Trophoblast cell (in vitro differentiated cells and primary cell): ENCODE measurements around the gene COL18A1.

ENCODE experiments used
- DNase-seq, 2 donors: peaks; one replicate each; pipeline ENCODE4 v3.0.0-alpha.2; 2016
- H2AFZ ChIP-seq: 2 replicates; pipeline ENCODE4 v1.6.1; 2013; ENCODE audit warnings: low read length, moderate library complexity, mild to moderate bottlenecking; ENCODE audit not compliant: insufficient read depth, poor library complexity
- H2AK5ac ChIP-seq: 2 replicates; pipeline ENCODE4 v1.6.1; 2013; ENCODE audit warnings: mild to moderate bottlenecking, low read length
- H2BK120ac ChIP-seq: 2 replicates; pipeline ENCODE4 v1.6.1; 2013; ENCODE audit warnings: low read length, mild to moderate bottlenecking, moderate library complexity; ENCODE audit not compliant: insufficient read depth, poor library complexity
- H2BK12ac ChIP-seq: 2 replicates; pipeline ENCODE4 v1.6.1; 2013; ENCODE audit warnings: mild to moderate bottlenecking, low read length, moderate library complexity
- H2BK5ac ChIP-seq: 2 replicates; pipeline ENCODE4 v1.6.1; 2013; ENCODE audit warnings: low read length, low read depth, moderate library complexity, mild to moderate bottlenecking; ENCODE audit not compliant: poor library complexity
- H3K14ac ChIP-seq: 2 replicates; pipeline ENCODE4 v1.6.1; 2013; ENCODE audit warnings: mild to moderate bottlenecking, low read length
- H3K18ac ChIP-seq: 2 replicates; pipeline ENCODE4 v1.6.1; 2013; ENCODE audit warnings: mild to moderate bottlenecking, low read length
- H3K23ac ChIP-seq: 2 replicates; pipeline ENCODE4 v1.6.1; 2013; ENCODE audit warnings: low read length
- H3K27ac ChIP-seq: 2 replicates; pipeline ENCODE4 v1.5.1; 2013; ENCODE audit warnings: low read depth, mild to moderate bottlenecking, inconsistent platforms, low read length, moderate library complexity
- H3K27me3 ChIP-seq: 2 replicates; pipeline ENCODE4 v1.6.1; 2013; ENCODE audit warnings: inconsistent platforms, mild to moderate bottlenecking, low read length, moderate library complexity; ENCODE audit not compliant: insufficient read depth
- H3K36me3 ChIP-seq, 2 experiments: 1 replicate in 1 of 2; 2 replicates in 1 of 2; pipeline ENCODE4 v1.6.1; 2013; ENCODE audit warnings: low read length in 2 of 2, mild to moderate bottlenecking in 2 of 2, moderate library complexity in 1 of 2; ENCODE audit not compliant: insufficient read depth in 2 of 2, control insufficient read depth in 1 of 2
- H3K4ac ChIP-seq: 2 replicates; pipeline ENCODE4 v1.6.1; 2013; ENCODE audit warnings: low read depth, mild to moderate bottlenecking, low read length, moderate library complexity
- H3K4me1 ChIP-seq, 2 experiments: 1 replicate in 1 of 2; 2 replicates in 1 of 2; pipeline ENCODE4 v1.6.1; 2013; ENCODE audit warnings: low read length in 2 of 2, mild to moderate bottlenecking in 2 of 2, moderate library complexity in 1 of 2; ENCODE audit not compliant: insufficient read depth in 2 of 2, control insufficient read depth in 1 of 2
- H3K4me2 ChIP-seq: 2 replicates; pipeline ENCODE4 v1.6.1; 2013; ENCODE audit warnings: inconsistent platforms, mild to moderate bottlenecking, low read length, moderate library complexity
- H3K4me3 ChIP-seq: 2 replicates; pipeline ENCODE4 v1.5.1; 2013; ENCODE audit warnings: mild to moderate bottlenecking, low read depth, low read length, inconsistent platforms
- H3K79me1 ChIP-seq: one replicate; pipeline ENCODE4 v1.6.1; 2013; ENCODE audit warnings: low read length
- H3K79me2 ChIP-seq: 2 replicates; pipeline ENCODE4 v1.6.1; 2013; ENCODE audit warnings: low read length, mild to moderate bottlenecking; ENCODE audit not compliant: control insufficient read depth, insufficient read depth, poor library complexity
- H3K9ac ChIP-seq: 2 replicates; pipeline ENCODE4 v1.6.1; 2013; ENCODE audit warnings: mild to moderate bottlenecking, low read length
- H3K9me3 ChIP-seq: 2 replicates; pipeline ENCODE4 v1.6.1; 2013; ENCODE audit warnings: low read depth, mild to moderate bottlenecking, control low read depth, inconsistent platforms, low read length; ENCODE audit not compliant: insufficient read depth
- H4K12ac ChIP-seq: 2 replicates; pipeline ENCODE4 v1.6.1; 2013; ENCODE audit warnings: low read depth, mild to moderate bottlenecking, low read length, moderate library complexity
- H4K8ac ChIP-seq: 2 replicates; pipeline ENCODE4 v1.6.1; 2013; ENCODE audit warnings: low read depth, mild to moderate bottlenecking, low read length, moderate library complexity
- H4K91ac ChIP-seq: one replicate; pipeline ENCODE4 v1.6.1; 2013; ENCODE audit warnings: low read depth, mild to moderate bottlenecking, low read length, moderate library complexity
- WGBS: extraction: QIAGEN DNeasy Blood & Tissue Kit; methylation state at CpG from one replicate; pipeline ENCODE4 v1.1.7; 2013; ENCODE audit warnings: missing lambda C conversion rate; ENCODE audit not compliant: insufficient read length, insufficient coverage; ENCODE audit errors: extremely low coverage; 5-methylcytosine and 5-hydroxymethylcytosine counted together

The COL18A1 gene

GRCh38 chr21:45451771-45452182 lies 46.8 kb downstream of the COL18A1 start:
- Histone ChIP-seq H2AK5ac (no peak overlapping the region), H3K9ac (no peak overlapping the region), H3K27ac (no peak overlapping the region), H2BK12ac (no peak overlapping the region), H3K4me2 (no peak overlapping the region), H3K9me3 (peaks cover 1% of the 10 kb centered on the region), H3K14ac (no peak overlapping the region), H3K4me1 (peaks cover 2 to 15% of the 10 kb centered on the region in 2 experiments), H2BK120ac (no peak overlapping the region), H3K4me3 (no peak overlapping the region), H4K12ac (no peak overlapping the region), H4K91ac (no peak overlapping the region), H3K79me2 (no peaks in the 10 kb centered on the region), H3K79me1 (no peaks in the 10 kb centered on the region), H2BK5ac (no peak overlapping the region), H4K8ac (no peak overlapping the region), H3K23ac (no peak overlapping the region), H3K27me3 (no peaks in the 10 kb centered on the region), H3K36me3 (peaks cover 14 to 22% of the 10 kb centered on the region in 2 experiments), H3K4ac (no peak overlapping the region), H2AFZ (no peak overlapping the region), H3K18ac (no peak overlapping the region)
- WGBS = no CpG with 5 or more reads among the region's 12 CpGs
- no peak for DNase-seq

- Histone ChIP-seq H3K36me3 (peaks cover 19 to 29% of the 10 kb centered on the region in 2 experiments), H3K4me3 (no peak overlapping the region), H3K14ac (no peak overlapping the region), H3K4me2 (no peak overlapping the region), H3K23ac (no peak overlapping the region), H3K18ac (no peak overlapping the region), H3K27ac (no peak overlapping the region), H3K9ac (no peak overlapping the region), H2BK5ac (no peak overlapping the region), H3K4me1 (peaks cover 2 to 15% of the 10 kb centered on the region in 2 experiments), H2AK5ac (no peak overlapping the region), H2BK12ac (no peak overlapping the region), H4K8ac (no peak overlapping the region), H3K79me2 (no peaks in the 10 kb centered on the region), H3K9me3 (no peaks in the 10 kb centered on the region), H3K79me1 (no peaks in the 10 kb centered on the region), H2AFZ (no peak overlapping the region), H2BK120ac (no peak overlapping the region), H4K91ac (no peak overlapping the region), H3K4ac (no peak overlapping the region), H3K27me3 (no peaks in the 10 kb centered on the region), H4K12ac (no peak overlapping the region)
- no peak for DNase-seq
- WGBS = no CpG with 5 or more reads among the region's 7 CpGs
Measured at GRCh38 chr21:45452696-45453307, 47.8 kb downstream of the COL18A1 start.

- H2AK5ac ChIP-seq = no peak overlapping the region
- H4K91ac ChIP-seq = no peak overlapping the region
- no CpG with 5 or more reads among the region's 13 CpGs for WGBS
- H3K14ac ChIP-seq = no peak overlapping the region
- no peak overlapping the region for H4K8ac ChIP-seq
- H2BK5ac ChIP-seq = no peak overlapping the region
- H3K27ac ChIP-seq = no peak overlapping the region
- no peak overlapping the region for H2AFZ ChIP-seq
- H3K9ac ChIP-seq = no peak overlapping the region
- H3K23ac ChIP-seq = no peak overlapping the region
- no peak overlapping the region for H4K12ac ChIP-seq
- peaks cover 2 to 12% of the 10 kb centered on the region in 2 experiments for H3K4me1 ChIP-seq
- H3K4me2 ChIP-seq = no peak overlapping the region
- H3K4ac ChIP-seq = no peak overlapping the region
- DNase-seq = no peak
- H3K79me1 ChIP-seq = no peaks in the 10 kb centered on the region
- H3K36me3 ChIP-seq = peaks cover 19 to 25% of the 10 kb centered on the region in 2 experiments
- H3K27me3 ChIP-seq = no peaks in the 10 kb centered on the region
- H3K18ac ChIP-seq = no peak overlapping the region
- H2BK120ac ChIP-seq = no peak overlapping the region
- no peak overlapping the region for H3K4me3 ChIP-seq
- no peaks in the 10 kb centered on the region for H3K9me3 ChIP-seq
- no peaks in the 10 kb centered on the region for H3K79me2 ChIP-seq
- H2BK12ac ChIP-seq = no peak overlapping the region
Measured at GRCh38 chr21:45453308-45453950, 48.5 kb downstream of the COL18A1 start.

- no peak overlapping the region for H3K4me2 ChIP-seq
- H2BK5ac ChIP-seq = no peak overlapping the region
- H4K91ac ChIP-seq = no peak overlapping the region
- no peak overlapping the region for H2AFZ ChIP-seq
- H3K23ac ChIP-seq = no peak overlapping the region
- peaks cover 2 to 9% of the 10 kb centered on the region in 2 experiments for H3K4me1 ChIP-seq
- no peak overlapping the region for H3K14ac ChIP-seq
- no peak overlapping the region for H2BK12ac ChIP-seq
- no peak overlapping the region for H4K8ac ChIP-seq
- H3K27me3 ChIP-seq = no peaks in the 10 kb centered on the region
- H3K18ac ChIP-seq = no peak overlapping the region
- H3K36me3 ChIP-seq = peaks cover 17 to 22% of the 10 kb centered on the region in 2 experiments
- WGBS = no CpG with 5 or more reads among the region's 24 CpGs
- H2BK120ac ChIP-seq = no peak overlapping the region
- H2AK5ac ChIP-seq = no peak overlapping the region
- H3K79me1 ChIP-seq = no peaks in the 10 kb centered on the region
- DNase-seq = no peak
- no peak overlapping the region for H3K27ac ChIP-seq
- H3K4me3 ChIP-seq = no peak overlapping the region
- H4K12ac ChIP-seq = no peak overlapping the region
- no peak overlapping the region for H3K9ac ChIP-seq
- no peaks in the 10 kb centered on the region for H3K79me2 ChIP-seq
- no peak overlapping the region for H3K4ac ChIP-seq
- no peaks in the 10 kb centered on the region for H3K9me3 ChIP-seq
Measured at GRCh38 chr21:45454060-45454925, 49.3 kb downstream of the COL18A1 start.
